ENCODE measurements around the gene KLF13.

- TF ChIP-seq, protein P1, sequence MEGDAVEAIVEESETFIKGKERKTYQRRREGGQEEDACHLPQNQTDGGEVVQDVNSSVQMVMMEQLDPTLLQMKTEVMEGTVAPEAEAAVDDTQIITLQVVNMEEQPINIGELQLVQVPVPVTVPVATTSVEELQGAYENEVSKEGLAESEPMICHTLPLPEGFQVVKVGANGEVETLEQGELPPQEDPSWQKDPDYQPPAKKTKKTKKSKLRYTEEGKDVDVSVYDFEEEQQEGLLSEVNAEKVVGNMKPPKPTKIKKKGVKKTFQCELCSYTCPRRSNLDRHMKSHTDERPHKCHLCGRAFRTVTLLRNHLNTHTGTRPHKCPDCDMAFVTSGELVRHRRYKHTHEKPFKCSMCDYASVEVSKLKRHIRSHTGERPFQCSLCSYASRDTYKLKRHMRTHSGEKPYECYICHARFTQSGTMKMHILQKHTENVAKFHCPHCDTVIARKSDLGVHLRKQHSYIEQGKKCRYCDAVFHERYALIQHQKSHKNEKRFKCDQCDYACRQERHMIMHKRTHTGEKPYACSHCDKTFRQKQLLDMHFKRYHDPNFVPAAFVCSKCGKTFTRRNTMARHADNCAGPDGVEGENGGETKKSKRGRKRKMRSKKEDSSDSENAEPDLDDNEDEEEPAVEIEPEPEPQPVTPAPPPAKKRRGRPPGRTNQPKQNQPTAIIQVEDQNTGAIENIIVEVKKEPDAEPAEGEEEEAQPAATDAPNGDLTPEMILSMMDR (conservative IDR thresholded peaks at IDR 0.05), result no peak
- TF ChIP-seq ZFX (IDR thresholded peaks at IDR 0.05), result no peak
Observed at GRCh38 chr15:31326875-31327668, 437 bp downstream of the KLF13 start.
